Lung (tissue), 12 donors: ENCODE data around the gene KIF18B. TPM values are rescaled to one million over a fixed set of nuclear protein-coding genes. Genes with fewer than 3 reads are reported as not detected.

ENCODE experiments used
- ATAC-seq: fragments of 200-7000 bp; cut with Tn5 transposase; one replicate; pipeline ENCODE4 v1.9.1; 2020; ENCODE audit warnings: moderate number of reproducible peaks; ENCODE audit not compliant: insufficient read depth, low FRiP score
- DNase-seq, 3 donors: peaks; one replicate each; pipeline ENCODE4 v3.0.0-alpha.2; 2013 to 2017
- H3K27ac ChIP-seq, 2 donors: one replicate each; pipeline ENCODE4 v1.5.1; 2013; ENCODE audit warnings: mild to moderate bottlenecking in 2 of 2, moderate library complexity in 2 of 2, control low read depth in 1 of 2, inconsistent platforms in 1 of 2, low read depth in 1 of 2, low read length in 1 of 2
- H3K27me3 ChIP-seq, 3 donors: one replicate each; pipeline ENCODE4 v1.5.1; 2013; ENCODE audit warnings: low read length in 2 of 3; ENCODE audit not compliant: control insufficient read depth in 3 of 3, insufficient read depth in 3 of 3
- H3K36me3 ChIP-seq, 4 donors: one replicate each; pipeline ENCODE4 v1.5.1; 2013; ENCODE audit warnings: low read length in 4 of 4, mild to moderate bottlenecking in 1 of 4, moderate library complexity in 1 of 4; ENCODE audit not compliant: control insufficient read depth in 4 of 4, insufficient read depth in 4 of 4
- H3K4me1 ChIP-seq, 5 donors: one replicate each; pipeline ENCODE4 v1.5.1; 2013; ENCODE audit warnings: low read length in 5 of 5, mild to moderate bottlenecking in 2 of 5, moderate library complexity in 1 of 5; ENCODE audit not compliant: control insufficient read depth in 5 of 5, insufficient read depth in 5 of 5
- H3K4me3 ChIP-seq: one replicate; pipeline ENCODE4 v1.5.1; 2013; ENCODE audit warnings: mild to moderate bottlenecking, control low read depth, moderate library complexity
- H3K9ac ChIP-seq, 2 donors: one replicate each; pipeline ENCODE4 v1.5.1; 2013; ENCODE audit warnings: low read length in 2 of 2, control low read depth in 1 of 2; ENCODE audit not compliant: insufficient read depth in 1 of 2
- H3K9me3 ChIP-seq, 4 donors: one replicate each; pipeline ENCODE4 v1.5.1; 2013; ENCODE audit warnings: low read length in 3 of 4, mild to moderate bottlenecking in 1 of 4, moderate library complexity in 1 of 4; ENCODE audit not compliant: control insufficient read depth in 4 of 4, insufficient read depth in 3 of 4
- WGBS, 2 donors: extraction: QIAGEN DNeasy Blood & Tissue Kit; methylation state at CpG; one replicate each; pipeline ENCODE4 v1.1.7; 2013; 5-methylcytosine and 5-hydroxymethylcytosine counted together
- polyA plus RNA-seq, 2 donors: library from polyadenylated mRNA; stranded (reverse); fragments of 200-250 nt; gene quantifications; one replicate each; pipeline ENCODE4 v1.2.1, GENCODE V29; 2013
- total RNA-seq, 2 donors: library from RNA; depleted of rRNA in 1 of 2; stranded (reverse); fragments of >200 nt in 1 of 2; gene quantifications; one replicate each; pipeline ENCODE4 v1.2.1, GENCODE V29; 2014 to 2021
- TF ChIP-seq, protein P1 (sequence below): IDR thresholded peaks from 2 replicates; pipeline ENCODE4 v1.5.1; 2012; ENCODE audit warnings: mild to moderate bottlenecking; ENCODE audit errors: control extremely low read depth, extremely low read depth
- donor health status: control.
- donor health status: control.
- donor health status: Bipolar disorder and iron deficiency.
- donor health status: healthy.
- donor health status: DM: yes; HTN: yes; CAD: no.

Gene KIF18B
- total and polyA plus RNA-seq, 4 donors: 0.70 to 1.4 (median 0.83) TPM

DNA sequence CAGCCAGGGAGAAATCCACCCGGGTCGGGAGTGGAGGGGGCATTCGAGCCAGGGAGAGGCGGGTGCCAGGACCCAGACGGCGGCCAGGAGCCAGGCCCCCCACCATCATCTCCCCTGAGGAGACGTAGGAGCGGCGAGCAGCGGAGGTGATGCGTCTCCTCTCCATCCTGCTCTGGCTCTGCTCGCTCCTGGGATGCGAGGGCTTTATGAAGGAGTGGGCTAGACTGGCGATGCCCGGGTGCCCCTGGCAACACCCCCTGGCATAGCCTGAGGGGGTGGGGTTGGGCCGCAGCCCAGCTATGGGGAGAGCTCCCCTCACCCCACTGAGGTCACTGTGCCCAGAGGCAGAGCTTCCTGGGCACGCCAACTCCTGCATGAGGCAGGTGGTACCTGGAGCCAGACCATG lies 32.2 kb downstream of the KIF18B start, which contains the start of gene GFAP:
TSS of gene GFAP (minus strand) at position 180 of the 406 bp plus-strand sequence. CDS start at position 166, 14 bp downstream.
- 86 to 88% methylated on average over 17 of the region's 17 CpGs for WGBS, 2 donors
- H3K27ac ChIP-seq: peak within 1 kb of the TSS in 1 of 2 donors; percentile 7
- no peak within 1 kb of the TSS for H3K9ac ChIP-seq
- H3K4me1 ChIP-seq: peaks cover 0 to 12% (median 0%) of the 10 kb centered on the region in 5 donors
- TF ChIP-seq, protein P1, sequence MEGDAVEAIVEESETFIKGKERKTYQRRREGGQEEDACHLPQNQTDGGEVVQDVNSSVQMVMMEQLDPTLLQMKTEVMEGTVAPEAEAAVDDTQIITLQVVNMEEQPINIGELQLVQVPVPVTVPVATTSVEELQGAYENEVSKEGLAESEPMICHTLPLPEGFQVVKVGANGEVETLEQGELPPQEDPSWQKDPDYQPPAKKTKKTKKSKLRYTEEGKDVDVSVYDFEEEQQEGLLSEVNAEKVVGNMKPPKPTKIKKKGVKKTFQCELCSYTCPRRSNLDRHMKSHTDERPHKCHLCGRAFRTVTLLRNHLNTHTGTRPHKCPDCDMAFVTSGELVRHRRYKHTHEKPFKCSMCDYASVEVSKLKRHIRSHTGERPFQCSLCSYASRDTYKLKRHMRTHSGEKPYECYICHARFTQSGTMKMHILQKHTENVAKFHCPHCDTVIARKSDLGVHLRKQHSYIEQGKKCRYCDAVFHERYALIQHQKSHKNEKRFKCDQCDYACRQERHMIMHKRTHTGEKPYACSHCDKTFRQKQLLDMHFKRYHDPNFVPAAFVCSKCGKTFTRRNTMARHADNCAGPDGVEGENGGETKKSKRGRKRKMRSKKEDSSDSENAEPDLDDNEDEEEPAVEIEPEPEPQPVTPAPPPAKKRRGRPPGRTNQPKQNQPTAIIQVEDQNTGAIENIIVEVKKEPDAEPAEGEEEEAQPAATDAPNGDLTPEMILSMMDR: no peak
- H3K36me3 ChIP-seq: no peaks in the 10 kb centered on the region
- H3K9me3 ChIP-seq: peaks cover 0 to 2% (median 0%) of the 10 kb centered on the region in 4 donors
- H3K27me3 ChIP-seq: peaks cover 0 to 21% (median 18%) of the 10 kb centered on the region in 3 donors
- no peak for ATAC-seq
- DNase-seq: no peak
- H3K4me3 ChIP-seq: no peak within 1 kb of the TSS

DNA sequence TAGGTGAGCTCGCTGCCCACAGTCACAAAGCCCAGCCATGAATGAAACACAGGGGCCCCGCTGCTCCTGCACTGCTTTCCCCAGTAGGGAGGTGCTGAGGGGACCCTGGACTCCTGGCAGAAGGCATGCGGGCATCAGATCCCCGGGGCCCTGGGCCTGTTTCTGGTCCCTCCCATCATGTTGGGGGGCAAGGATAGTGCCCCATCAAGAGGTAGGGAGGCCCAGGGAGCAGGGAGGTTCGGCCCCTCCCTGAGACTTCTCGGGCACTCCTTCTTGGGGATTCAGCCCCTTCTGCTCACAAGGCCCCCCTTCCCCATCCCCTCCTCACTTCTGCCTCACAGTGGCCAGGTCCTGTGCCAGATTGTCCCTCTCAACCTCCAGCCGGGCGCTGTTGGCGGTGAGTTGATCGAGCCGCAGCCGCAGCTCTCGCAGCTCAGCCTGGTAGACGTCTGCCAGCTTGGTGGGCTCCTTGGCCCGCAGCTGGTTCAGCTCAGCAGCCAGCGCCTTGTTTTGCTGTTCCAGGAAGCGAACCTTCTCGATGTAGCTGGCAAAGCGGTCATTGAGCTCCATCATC lies 32.8 kb downstream of the KIF18B start:
- DNase-seq (no peak), ATAC-seq (no peak)
- Histone ChIP-seq H3K27me3 (peaks cover 0 to 21% (median 19%) of the 10 kb centered on the region in 3 donors), H3K4me3 (no peak overlapping the region), H3K9me3 (peaks cover 0 to 2% (median 0%) of the 10 kb centered on the region in 4 donors), H3K9ac (no peak overlapping the region), H3K4me1 (peaks cover 0 to 8% (median 0%) of the 10 kb centered on the region in 5 donors), H3K36me3 (no peaks in the 10 kb centered on the region), H3K27ac (no peak overlapping the region)
- 86 to 90% methylated on average over 19 of the region's 19 CpGs for WGBS, 2 donors
- TF ChIP-seq, protein P1: no peak

DNA sequence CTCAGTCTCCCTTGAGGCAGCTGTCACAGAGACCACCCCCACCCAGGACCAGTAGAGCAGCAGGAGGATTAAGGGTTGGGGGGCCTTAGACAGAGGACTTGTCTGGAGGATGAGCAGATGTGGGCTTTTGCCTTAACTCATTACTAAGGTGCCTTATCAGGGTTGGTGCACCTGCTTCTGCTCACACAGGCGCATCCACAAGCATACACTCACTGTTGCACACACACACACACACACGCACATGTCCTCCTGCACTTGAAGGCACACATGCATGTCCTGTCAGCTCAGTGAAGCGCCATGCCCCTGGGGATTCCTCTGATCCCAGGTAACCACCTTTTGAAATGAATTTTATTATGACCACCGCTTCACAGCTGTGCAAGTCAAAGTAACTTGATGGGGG lies 33.4 kb downstream of the KIF18B start:
- H3K9ac ChIP-seq: no peak overlapping the region
- H3K9me3 ChIP-seq: peaks cover 0 to 2% (median 0%) of the 10 kb centered on the region in 4 donors
- no peak overlapping the region for H3K4me3 ChIP-seq
- 91 to 94% methylated on average over 4 of the region's 4 CpGs for WGBS, 2 donors
- H3K27me3 ChIP-seq: peaks cover 0 to 21% (median 19%) of the 10 kb centered on the region in 3 donors
- TF ChIP-seq, protein P1: no peak
- ATAC-seq (no peak), DNase-seq (no peak)
- H3K4me1 ChIP-seq: peaks cover 0 to 8% (median 0%) of the 10 kb centered on the region in 5 donors
- no peaks in the 10 kb centered on the region for H3K36me3 ChIP-seq
- no peak overlapping the region for H3K27ac ChIP-seq

DNA sequence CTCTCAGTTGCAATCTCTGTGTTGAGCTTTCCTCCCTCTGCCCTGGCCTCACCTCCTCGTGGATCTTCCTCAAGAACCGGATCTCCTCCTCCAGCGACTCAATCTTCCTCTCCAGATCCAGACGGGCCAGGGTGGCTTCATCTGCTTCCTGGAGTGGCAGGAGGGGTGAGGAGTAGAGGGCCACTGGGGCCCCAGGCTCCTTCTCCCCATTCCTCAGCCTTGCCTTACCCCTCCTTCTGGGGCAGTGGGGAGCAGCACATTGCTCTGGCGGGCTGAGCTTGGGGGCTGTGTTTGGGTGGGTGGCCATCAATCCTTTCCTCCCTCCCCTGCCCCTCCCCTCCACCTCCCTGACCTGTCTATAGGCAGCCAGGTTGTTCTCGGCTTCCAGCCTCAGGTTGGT lies 33.9 kb downstream of the KIF18B start:
- peaks cover 0 to 21% (median 19%) of the 10 kb centered on the region in 3 donors for H3K27me3 ChIP-seq
- H3K4me3 ChIP-seq: no peak overlapping the region
- ATAC-seq: no peak
- no peak overlapping the region for H3K9ac ChIP-seq
- H3K36me3 ChIP-seq: no peaks in the 10 kb centered on the region
- no peak for DNase-seq
- WGBS, 2 donors: 37 to 49% methylated on average over 6 of the region's 6 CpGs
- H3K4me1 ChIP-seq: peaks cover 0 to 8% (median 0%) of the 10 kb centered on the region in 5 donors
- no peak overlapping the region for H3K27ac ChIP-seq
- TF ChIP-seq, protein P1: no peak
- peaks cover 0 to 2% (median 0%) of the 10 kb centered on the region in 4 donors for H3K9me3 ChIP-seq
